ENCODE results near the gene DNAH14. TPM values are rescaled to one million over a fixed set of nuclear protein-coding genes. Genes with fewer than 3 reads are reported as not detected.

The DNAH14 gene
- total and polyA plus RNA-seq, 2 of the 8 experiments (the other 6 are each of a cell fraction or from before 2014, with no cell fraction given) = 8.4 to 40.7 TPM

DNA sequence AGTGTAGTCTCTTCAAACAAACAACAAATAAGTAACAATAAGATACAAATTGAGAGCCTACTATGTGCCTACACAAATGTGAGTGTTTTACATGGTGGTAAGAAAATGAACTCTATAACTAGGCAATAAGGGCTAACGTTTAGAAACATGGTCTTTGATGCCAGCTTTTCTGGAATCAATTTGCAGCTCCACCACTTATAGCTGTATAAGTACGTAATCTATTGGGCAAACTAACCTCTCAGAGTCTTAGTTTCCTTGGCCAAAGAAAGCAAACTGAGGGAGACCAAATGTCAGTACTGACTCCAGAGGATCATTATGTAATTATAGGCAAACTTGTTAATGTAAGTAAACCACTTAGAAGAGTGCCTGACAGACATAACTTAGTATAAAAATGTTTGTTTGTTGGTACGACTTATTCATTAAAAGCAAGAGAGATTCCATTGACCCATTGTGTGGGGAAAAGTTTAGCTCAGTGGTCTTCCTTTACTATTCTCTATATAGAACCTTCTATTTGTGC lies 438.6 kb downstream of the DNAH14 start:
- H3K27ac ChIP-seq (ENCODE audit: low read depth, low read length) = no peak overlapping the region
- 90% methylated on average over 3 of the region's 3 CpGs; no CpG with 5 or more reads in 1 of the 2 experiments for WGBS, 2 experiments (ENCODE audit: extremely low coverage in 1 of 2, insufficient coverage in 1 of 2, insufficient read length in 1 of 2, insufficient replicate concordance in 2 of 2, low coverage in 1 of 2, low lambda C conversion rate in 2 of 2, missing lambda C conversion rate in 1 of 2)
- FAIRE-seq = no peak
- TF ChIP-seq CHD2 (IDR thresholded peaks at IDR 0.05; ENCODE audit: low read length) (no peak), BRCA1 (IDR thresholded peaks at IDR 0.05; ENCODE audit: low read depth, low read length) (no peak), POLR2AphosphoS5 (IDR thresholded peaks at IDR 0.05; ENCODE audit: low read depth, low read length) (no peak), BCL11A (IDR thresholded peaks at IDR 0.05; ENCODE audit: low read depth in 2 of 2, low read length in 2 of 2) (no peak), RXRA (IDR thresholded peaks at IDR 0.05; ENCODE audit: insufficient read depth, low read depth, low read length) (no peak), SIN3A (conservative IDR thresholded peaks at IDR 0.05 in 1 of 2, IDR thresholded peaks at IDR 0.05 in 1 of 2; ENCODE audit: low read depth in 1 of 2, low read length in 2 of 2) (no peak), KDM5A (IDR thresholded peaks at IDR 0.05; ENCODE audit: low read length) (no peak), GABPA (IDR thresholded peaks at IDR 0.05; ENCODE audit: borderline replicate concordance, insufficient read depth, low read length) (no peak), CTCF (IDR thresholded peaks at IDR 0.05; ENCODE audit: control extremely low read depth in 1 of 3, insufficient read depth in 1 of 3, low read depth in 1 of 3, low read length in 3 of 3) (no peak), SP4 (IDR thresholded peaks at IDR 0.05; ENCODE audit: low read length) (no peak)
- TF ChIP-seq, protein P1, sequence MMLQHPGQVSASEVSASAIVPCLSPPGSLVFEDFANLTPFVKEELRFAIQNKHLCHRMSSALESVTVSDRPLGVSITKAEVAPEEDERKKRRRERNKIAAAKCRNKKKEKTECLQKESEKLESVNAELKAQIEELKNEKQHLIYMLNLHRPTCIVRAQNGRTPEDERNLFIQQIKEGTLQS (IDR thresholded peaks at IDR 0.05; ENCODE audit: insufficient read depth, low read depth, low read length) = no peak

More for the DNA sequence above, 438.6 kb downstream of the DNAH14 start:
- H3K4me3 ChIP-seq (ENCODE audit: extremely low read depth in 1 of 4, insufficient read depth in 2 of 4, low read depth in 3 of 4, low read length in 4 of 4) = no peak overlapping the region
- no peak overlapping the region for H2BK15ac ChIP-seq (ENCODE audit: low read length)
- no peak overlapping the region for H2BK5ac ChIP-seq (ENCODE audit: low read depth, low read length)
- H3K4ac ChIP-seq (replicated peaks; ENCODE audit: insufficient read length, low read depth, low read length) = no peak overlapping the region
- no peak overlapping the region for H3K4me2 ChIP-seq (ENCODE audit: insufficient read depth in 1 of 2, low read depth in 2 of 2, low read length in 2 of 2)
- no peak overlapping the region for H2BK120ac ChIP-seq (replicated peaks; ENCODE audit: low read depth, low read length)
- H3K23ac ChIP-seq (ENCODE audit: insufficient read length) = no peak overlapping the region
- H3K14ac ChIP-seq (ENCODE audit: insufficient read length) = no peak overlapping the region
- H3K36me3 ChIP-seq (ENCODE audit: control insufficient read depth in 2 of 4, insufficient read depth in 4 of 4, low read length in 3 of 4) = no peaks in the 10 kb centered on the region
- no peak overlapping the region for H4K5ac ChIP-seq (ENCODE audit: insufficient read length, low read depth, low read length)
- no peaks in the 10 kb centered on the region for H3K9me3 ChIP-seq (ENCODE audit: insufficient read depth in 2 of 2, low read depth in 1 of 2, low read length in 1 of 2)
- H3K18ac ChIP-seq (ENCODE audit: extremely low read depth, low read length) = no peak overlapping the region
- no peak overlapping the region for H3K9ac ChIP-seq (replicated peaks in 1 of 4; ENCODE audit: extremely low read depth in 1 of 4, low read depth in 3 of 4, low read length in 3 of 4)
- no peak overlapping the region for H4K8ac ChIP-seq (ENCODE audit: extremely low read depth, insufficient read depth, low read length)
- no peak overlapping the region for H4K91ac ChIP-seq (replicated peaks; ENCODE audit: insufficient read length, low read length)
- no peaks in the 10 kb centered on the region for H3K4me1 ChIP-seq (replicated peaks in 1 of 4; ENCODE audit: control insufficient read depth in 3 of 4, insufficient read depth in 4 of 4, low read length in 3 of 4)
- H3K23me2 ChIP-seq (ENCODE audit: low read depth, low read length) = no peaks in the 10 kb centered on the region; the same call in 1 of the 2 replicates
- DNase-seq (ENCODE audit: low read depth in 1 of 2, low spot score in 2 of 2) = no peak
- no peak overlapping the region for H2AK5ac ChIP-seq (ENCODE audit: low read depth, low read length)
- ChIA-PET POLR2A (ENCODE audit: partially characterized antibody) (no interaction called here), CTCF (ENCODE audit: partially characterized antibody) (no interaction called here)
- H3K79me2 ChIP-seq (ENCODE audit: control insufficient read depth in 1 of 2, insufficient read depth in 2 of 2, low read length in 2 of 2) = no peaks in the 10 kb centered on the region
- H3K27me3 ChIP-seq (replicated peaks in 1 of 4; ENCODE audit: control insufficient read depth in 3 of 4, extremely low read depth in 1 of 4, insufficient read depth in 3 of 4, low read length in 3 of 4) = peaks cover 8 to 17% (median 14%) of the 10 kb centered on the region in 4 experiments; a peak in 5 of 7 replicates
- peaks cover 0 to 1% of the 10 kb centered on the region in 2 experiments for H4K20me1 ChIP-seq (replicated peaks in 1 of 2; ENCODE audit: control insufficient read depth in 1 of 2, insufficient read depth in 2 of 2, low read length in 2 of 2)
- no peak overlapping the region for H3K56ac ChIP-seq (replicated peaks; ENCODE audit: insufficient read length, low read depth, low read length)
- no peaks in the 10 kb centered on the region for H3K79me1 ChIP-seq (ENCODE audit: low read depth, low read length)
- no peak overlapping the region for H2BK12ac ChIP-seq (ENCODE audit: low read depth, low read length)
- H2BK20ac ChIP-seq (ENCODE audit: low read length) = no peak overlapping the region
- H2AFZ ChIP-seq (ENCODE audit: low read length) = no peak overlapping the region

All from H1 (cell line).